Measurements from ENCODE around the gene COX6A1. TPM values are rescaled to one million over a fixed set of nuclear protein-coding genes. Genes with fewer than 3 reads are reported as not detected.
A peak's percentile ranks its signal among the peaks of the same experiment; 100 is the strongest.

COX6A1 gene
- total RNA-seq, 3 donors from 2014 or later, result 464 to 649 (median 599) TPM

DNA sequence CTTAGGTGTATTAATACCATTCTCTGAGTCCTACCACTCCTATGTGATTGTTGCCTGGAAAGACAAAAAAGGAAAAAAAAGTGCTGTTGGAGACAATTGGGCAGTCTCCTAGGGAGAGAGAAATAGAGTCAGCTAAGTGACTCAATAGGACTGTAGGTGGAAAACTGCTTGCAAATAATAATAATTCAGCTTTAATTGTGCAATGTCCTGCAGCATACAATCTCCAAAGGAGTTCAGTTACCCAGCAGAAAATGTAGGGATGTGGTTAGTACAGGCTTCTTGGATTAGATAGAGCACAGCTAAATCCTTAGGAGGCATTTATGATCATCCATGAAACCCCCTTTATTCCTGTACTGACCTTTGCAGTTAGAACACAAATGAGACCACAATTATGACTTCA, 34.6 kb downstream of the COX6A1 start:
- intact Hi-C loops (cut with DNase I; ENCODE audit: low total_unique reads), result no loop called here
- no peak for DNase-seq (ENCODE audit: low spot score in 2 of 2)
- Histone ChIP-seq H3K27me3 (no peaks in the 10 kb centered on the region), H3K27ac (no peak overlapping the region), H3K36me3 (no peaks in the 10 kb centered on the region), H3K4me3 (no peak overlapping the region), H3K4me1 (peaks cover 0 to 5% of the 10 kb centered on the region in 2 donors), H3K9me3 (no peaks in the 10 kb centered on the region)
- TF ChIP-seq, protein P1, sequence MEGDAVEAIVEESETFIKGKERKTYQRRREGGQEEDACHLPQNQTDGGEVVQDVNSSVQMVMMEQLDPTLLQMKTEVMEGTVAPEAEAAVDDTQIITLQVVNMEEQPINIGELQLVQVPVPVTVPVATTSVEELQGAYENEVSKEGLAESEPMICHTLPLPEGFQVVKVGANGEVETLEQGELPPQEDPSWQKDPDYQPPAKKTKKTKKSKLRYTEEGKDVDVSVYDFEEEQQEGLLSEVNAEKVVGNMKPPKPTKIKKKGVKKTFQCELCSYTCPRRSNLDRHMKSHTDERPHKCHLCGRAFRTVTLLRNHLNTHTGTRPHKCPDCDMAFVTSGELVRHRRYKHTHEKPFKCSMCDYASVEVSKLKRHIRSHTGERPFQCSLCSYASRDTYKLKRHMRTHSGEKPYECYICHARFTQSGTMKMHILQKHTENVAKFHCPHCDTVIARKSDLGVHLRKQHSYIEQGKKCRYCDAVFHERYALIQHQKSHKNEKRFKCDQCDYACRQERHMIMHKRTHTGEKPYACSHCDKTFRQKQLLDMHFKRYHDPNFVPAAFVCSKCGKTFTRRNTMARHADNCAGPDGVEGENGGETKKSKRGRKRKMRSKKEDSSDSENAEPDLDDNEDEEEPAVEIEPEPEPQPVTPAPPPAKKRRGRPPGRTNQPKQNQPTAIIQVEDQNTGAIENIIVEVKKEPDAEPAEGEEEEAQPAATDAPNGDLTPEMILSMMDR (IDR thresholded peaks at IDR 0.05), result no peak
- TF ChIP-seq POLR2AphosphoS5 (IDR thresholded peaks at IDR 0.05) (no peak), POLR2A (IDR thresholded peaks at IDR 0.05) (no peak)

GRCh38 chr12:120473807-120474615, 36.1 kb downstream of the COX6A1 start:
- intact Hi-C loops (cut with DNase I; ENCODE audit: low total_unique reads), result no loop called here
- no peak for DNase-seq (ENCODE audit: low spot score in 2 of 2)

GRCh38 chr12:120474616-120474960, 36.7 kb downstream of the COX6A1 start:
- no peaks in the 10 kb centered on the region for H3K9me3 ChIP-seq
- TF ChIP-seq POLR2AphosphoS5 (IDR thresholded peaks at IDR 0.05), result peak in 1 of 3 donors; percentile 44
- TF ChIP-seq, protein P1 (IDR thresholded peaks at IDR 0.05), result no peak
- DNase-seq (ENCODE audit: low spot score in 2 of 2), result peak; percentile 60 to 84
- intact Hi-C loops (cut with DNase I; ENCODE audit: low total_unique reads), result no loop called here
- H3K4me3 ChIP-seq, result no peak overlapping the region
- no peaks in the 10 kb centered on the region for H3K36me3 ChIP-seq
- peaks cover 0 to 5% of the 10 kb centered on the region in 2 donors for H3K4me1 ChIP-seq
- peak overlapping the region; percentile 45 to 83 for H3K27ac ChIP-seq
- H3K27me3 ChIP-seq, result no peaks in the 10 kb centered on the region

More at GRCh38 chr12:120473807-120474615, 36.1 kb downstream of the COX6A1 start:
- peak overlapping the region; percentile 78 to 83 for H3K27ac ChIP-seq
- no peak for TF ChIP-seq POLR2AphosphoS5 (IDR thresholded peaks at IDR 0.05)
- no peak for TF ChIP-seq POLR2A (IDR thresholded peaks at IDR 0.05)
- TF ChIP-seq, protein P1 (IDR thresholded peaks at IDR 0.05), result no peak
- no peaks in the 10 kb centered on the region for H3K36me3 ChIP-seq
- no peak overlapping the region for H3K4me3 ChIP-seq
- H3K9me3 ChIP-seq, result no peaks in the 10 kb centered on the region
- H3K4me1 ChIP-seq, result peaks cover 0 to 5% of the 10 kb centered on the region in 2 donors
- H3K27me3 ChIP-seq, result no peaks in the 10 kb centered on the region

DNA sequence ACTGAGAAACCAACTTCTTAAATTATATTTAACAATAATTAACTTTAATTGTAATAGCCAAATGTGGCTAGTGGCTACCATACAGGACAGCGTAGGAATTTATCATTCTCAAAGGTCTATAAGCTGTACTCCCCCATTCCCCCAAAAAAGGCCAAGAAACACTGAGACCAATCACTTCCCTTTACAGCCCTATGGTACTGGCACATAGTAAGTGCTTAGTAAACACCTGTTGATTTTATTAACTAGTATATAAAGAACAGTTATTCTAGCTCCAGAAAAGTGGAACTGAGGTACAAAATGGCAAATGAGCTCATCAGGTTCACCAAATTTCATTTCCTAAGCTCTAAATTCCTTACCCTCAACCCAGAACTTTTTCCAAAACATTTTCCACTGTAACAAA, 37.7 kb downstream of the COX6A1 start:
- TF ChIP-seq, protein P1 (IDR thresholded peaks at IDR 0.05), result no peak
- TF ChIP-seq POLR2A (IDR thresholded peaks at IDR 0.05), result no peak
- TF ChIP-seq POLR2AphosphoS5 (IDR thresholded peaks at IDR 0.05), result no peak
- Histone ChIP-seq H3K27me3 (no peaks in the 10 kb centered on the region), H3K9me3 (no peaks in the 10 kb centered on the region), H3K4me1 (no peaks in the 10 kb centered on the region), H3K36me3 (no peaks in the 10 kb centered on the region), H3K27ac (peak overlapping the region in 1 of 2 donors; percentile 83), H3K4me3 (no peak overlapping the region)
- intact Hi-C loops (cut with DNase I; ENCODE audit: low total_unique reads), result no loop called here
- no peak for DNase-seq (ENCODE audit: low spot score in 2 of 2)

DNA sequence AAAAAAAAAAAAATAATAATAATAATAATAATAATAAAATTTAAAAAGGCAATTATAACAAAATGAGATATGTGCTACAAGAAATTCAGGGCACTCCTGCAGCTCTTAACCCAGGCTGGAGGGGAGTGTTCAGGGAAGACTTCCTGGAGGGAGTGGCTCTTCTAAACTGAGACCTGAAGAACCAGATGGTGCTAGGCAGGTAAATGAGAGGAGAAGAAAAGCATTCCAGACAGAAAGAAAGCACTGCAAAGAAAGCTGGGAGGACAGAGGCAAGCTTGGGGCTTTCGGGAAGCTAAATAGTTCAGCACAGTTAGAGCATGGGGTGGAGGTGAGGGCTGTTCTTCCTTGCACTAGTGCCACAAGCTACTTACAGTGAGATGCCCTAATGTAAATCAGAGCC, 41.5 kb downstream of the COX6A1 start:
- intact Hi-C loops (cut with DNase I; ENCODE audit: low total_unique reads), result no loop called here
- Histone ChIP-seq H3K4me3 (no peak overlapping the region), H3K4me1 (no peaks in the 10 kb centered on the region), H3K36me3 (no peaks in the 10 kb centered on the region), H3K27ac (no peak overlapping the region), H3K27me3 (no peaks in the 10 kb centered on the region), H3K9me3 (no peaks in the 10 kb centered on the region)
- TF ChIP-seq POLR2AphosphoS5 (IDR thresholded peaks at IDR 0.05) (no peak), POLR2A (IDR thresholded peaks at IDR 0.05) (no peak)
- TF ChIP-seq, protein P1 (IDR thresholded peaks at IDR 0.05), result no peak
- no peak for DNase-seq (ENCODE audit: low spot score in 2 of 2)

Measured in breast epithelium (tissue), 4 donors.